Adrenal gland (tissue), 5 donors: Measurements from ENCODE around the gene TAS2R42.

ENCODE experiments used
- CTCF ChIP-seq, 6 experiments: fragments of 450-650 bp in 4 of 6; fragments of 200-600 bp in 2 of 6; sonication (generic) in 1 of 6; IDR thresholded peaks; 1 replicate in 5 of 6; 2 replicates in 1 of 6; pipeline versions ENCODE4 v1.5.1 to v1.8.0; 2016 to 2021; ENCODE audit warnings: antibody characterized with exemption in 6 of 6, mild to moderate bottlenecking in 2 of 6, moderate library complexity in 1 of 6
- POLR2A ChIP-seq, 2 donors: fragments of 450-650 bp; IDR thresholded peaks; one replicate each; pipeline ENCODE4 v1.6.1; 2017; ENCODE audit warnings: antibody characterized with exemption in 2 of 2, mild to moderate bottlenecking in 2 of 2, moderate library complexity in 1 of 2
- donor health status: DM: no; HTN: no; CAD: no.

GRCh38 chr12:11233532-11233931, 46.8 kb upstream of the TAS2R42 start:
- TF ChIP-seq CTCF (IDR thresholded peaks at IDR 0.05), result no peak
- no peak for TF ChIP-seq POLR2A (IDR thresholded peaks at IDR 0.05)
